Astrocyte of the spinal cord (primary cell): ENCODE data around the gene INHBB.

Experiments
- DNase-seq: peaks from one replicate; pipeline ENCODE4 v3.0.0; 2011; ENCODE audit warnings: low read depth, low spot score
- H3K4me3 ChIP-seq: 2 replicates; pipeline ENCODE4 v1.5.1; 2011; ENCODE audit warnings: low read depth, mild to moderate bottlenecking, low read length, moderate library complexity
- in situ Hi-C: cut with HindIII; loops from 2 replicates; pipeline ENCODE4 v1.10.0; 2017; ENCODE audit warnings: low sequenced_read_pairs
- TF ChIP-seq, protein P1 (sequence below): IDR thresholded peaks from 2 replicates; pipeline ENCODE4 v1.5.1; 2012; ENCODE audit warnings: low read depth, mild to moderate bottlenecking, low read length, inconsistent platforms

INHBB gene

DNA sequence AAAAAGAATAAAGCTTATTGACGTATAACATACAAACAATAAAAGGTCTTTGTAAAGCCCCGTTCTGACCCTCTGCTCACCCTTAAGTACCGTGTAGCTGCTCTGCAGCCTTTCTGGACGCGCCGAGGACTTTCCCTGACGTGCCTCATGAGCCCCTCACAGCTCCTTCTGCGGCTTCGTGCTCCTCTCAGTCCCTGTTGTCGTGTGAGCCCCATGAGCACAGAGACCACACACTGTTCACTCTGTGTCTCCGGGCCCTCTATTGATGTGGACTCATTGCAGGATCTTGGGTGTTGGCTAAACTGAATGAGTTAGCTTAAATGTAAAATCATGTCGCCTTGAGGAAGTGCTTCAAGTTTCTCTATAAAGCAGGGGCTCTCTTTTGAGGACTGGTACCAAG, 43.6 kb upstream of the INHBB start:
- in situ Hi-C loops = no loop called here
- DNase-seq = no peak
- no peak overlapping the region for H3K4me3 ChIP-seq
- TF ChIP-seq, protein P1, sequence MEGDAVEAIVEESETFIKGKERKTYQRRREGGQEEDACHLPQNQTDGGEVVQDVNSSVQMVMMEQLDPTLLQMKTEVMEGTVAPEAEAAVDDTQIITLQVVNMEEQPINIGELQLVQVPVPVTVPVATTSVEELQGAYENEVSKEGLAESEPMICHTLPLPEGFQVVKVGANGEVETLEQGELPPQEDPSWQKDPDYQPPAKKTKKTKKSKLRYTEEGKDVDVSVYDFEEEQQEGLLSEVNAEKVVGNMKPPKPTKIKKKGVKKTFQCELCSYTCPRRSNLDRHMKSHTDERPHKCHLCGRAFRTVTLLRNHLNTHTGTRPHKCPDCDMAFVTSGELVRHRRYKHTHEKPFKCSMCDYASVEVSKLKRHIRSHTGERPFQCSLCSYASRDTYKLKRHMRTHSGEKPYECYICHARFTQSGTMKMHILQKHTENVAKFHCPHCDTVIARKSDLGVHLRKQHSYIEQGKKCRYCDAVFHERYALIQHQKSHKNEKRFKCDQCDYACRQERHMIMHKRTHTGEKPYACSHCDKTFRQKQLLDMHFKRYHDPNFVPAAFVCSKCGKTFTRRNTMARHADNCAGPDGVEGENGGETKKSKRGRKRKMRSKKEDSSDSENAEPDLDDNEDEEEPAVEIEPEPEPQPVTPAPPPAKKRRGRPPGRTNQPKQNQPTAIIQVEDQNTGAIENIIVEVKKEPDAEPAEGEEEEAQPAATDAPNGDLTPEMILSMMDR = no peak

- TF ChIP-seq, protein P1 = no peak
- in situ Hi-C loops = no loop called here
- no peak overlapping the region for H3K4me3 ChIP-seq
- DNase-seq = no peak
Observed at GRCh38 chr2:120303177-120303576, 42.8 kb upstream of the INHBB start.

DNA sequence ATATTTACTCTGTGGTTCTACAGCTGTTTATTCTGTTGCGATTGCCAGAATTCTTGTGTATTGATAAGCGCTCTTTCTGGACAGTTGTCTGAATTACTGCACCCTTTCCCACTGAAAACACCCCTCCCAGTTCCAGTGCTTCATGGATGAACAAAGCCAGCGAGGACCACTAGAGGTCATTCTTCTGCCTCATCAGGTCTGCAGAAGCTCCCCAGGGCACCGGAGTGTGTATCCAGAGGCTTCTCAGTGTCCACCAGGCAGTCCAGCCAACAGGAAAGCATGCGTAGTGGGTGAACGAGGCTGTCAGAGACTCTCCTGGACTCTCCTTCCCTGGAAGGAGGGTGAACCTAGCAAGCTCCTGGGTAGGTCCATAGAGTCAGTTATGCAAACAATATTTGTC, 40.6 kb upstream of the INHBB start:
- no peak overlapping the region for H3K4me3 ChIP-seq
- in situ Hi-C loops = no loop called here
- TF ChIP-seq, protein P1 = peak; percentile 42
- DNase-seq = no peak

DNA sequence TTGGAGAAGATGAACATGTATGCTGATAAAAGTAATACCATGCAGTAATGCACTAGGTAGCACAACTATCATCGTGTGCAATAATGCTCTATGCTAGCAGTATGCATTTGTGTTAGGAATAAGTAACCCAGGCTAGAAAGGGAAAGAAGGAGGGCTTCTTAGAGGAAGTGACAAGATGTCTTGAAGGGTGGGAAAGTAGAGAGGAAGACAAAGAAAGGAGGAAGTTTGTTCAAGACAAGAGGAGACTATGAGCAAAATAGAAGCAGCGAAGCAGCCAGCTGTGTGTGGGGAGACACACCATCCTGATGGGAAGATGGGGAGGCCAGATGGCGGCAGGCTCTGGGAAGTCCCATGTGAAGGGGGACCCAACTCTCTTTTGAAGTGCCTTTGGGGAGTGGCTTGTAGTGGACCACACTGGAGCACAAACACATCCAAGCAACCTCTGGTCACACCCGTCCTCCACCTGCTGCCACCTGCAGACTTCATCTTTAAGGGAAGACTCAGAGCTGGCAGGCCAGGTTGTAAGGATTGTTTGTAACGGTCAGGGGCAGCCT, 39.9 kb upstream of the INHBB start:
- in situ Hi-C loops = no loop called here
- DNase-seq = no peak

DNA sequence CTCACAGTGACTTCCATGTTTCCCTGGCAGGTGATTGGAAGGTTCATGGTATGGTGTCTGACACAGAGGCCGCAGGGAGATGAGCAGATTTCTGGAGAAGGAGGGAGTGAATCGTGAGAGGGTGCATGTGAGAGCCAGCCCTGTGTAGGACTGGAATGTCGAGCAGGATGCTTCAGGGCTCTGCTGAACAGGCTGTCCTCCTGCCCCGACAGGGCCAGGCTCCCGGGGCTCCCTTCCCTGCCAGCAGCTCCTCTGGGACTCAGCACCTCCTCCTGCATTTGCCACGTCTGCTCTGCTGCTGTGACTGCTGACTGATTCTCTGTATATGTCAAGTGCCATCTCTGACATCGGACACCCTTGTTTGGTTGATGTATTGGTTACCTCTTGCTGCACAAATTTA, 38.5 kb upstream of the INHBB start:
- in situ Hi-C loops = no loop called here
- TF ChIP-seq, protein P1 = no peak
- H3K4me3 ChIP-seq = no peak overlapping the region
- DNase-seq = no peak

More for the DNA sequence above, 39.9 kb upstream of the INHBB start:
- H3K4me3 ChIP-seq = no peak overlapping the region
- TF ChIP-seq, protein P1 = no peak

GRCh38 chr2:120308038-120308910, 37.7 kb upstream of the INHBB start:
- no peak for DNase-seq
- H3K4me3 ChIP-seq = no peak overlapping the region
- in situ Hi-C loops = no loop called here

More at GRCh38 chr2:120308038-120308910, 37.7 kb upstream of the INHBB start:
- TF ChIP-seq, protein P1 = no peak
